ENCODE measurements around the gene MORC1.

MORC1 gene

GRCh38 chr3:109112946-109113760 lies 4.8 kb downstream of the MORC1 start:
- Histone ChIP-seq H3K27me3 (ENCODE audit: low read depth, low read length) (no peaks in the 10 kb centered on the region), H3K4me2 (ENCODE audit: low read length) (no peak overlapping the region), H3K36me3 (replicated peaks; ENCODE audit: low read depth, low read length) (no peaks in the 10 kb centered on the region), H3K9ac (ENCODE audit: low read length) (no peak overlapping the region), H3K79me2 (ENCODE audit: low read length) (no peaks in the 10 kb centered on the region), H3K4me3 (ENCODE audit: low read length) (no peak overlapping the region), H3K9me3 (ENCODE audit: insufficient read depth, low read length) (no peaks in the 10 kb centered on the region), H3K27ac (ENCODE audit: low read length) (no peak overlapping the region), H2AFZ (ENCODE audit: low read depth, low read length) (no peak overlapping the region), H4K20me1 (ENCODE audit: insufficient read depth, low read length) (no peaks in the 10 kb centered on the region), H3K4me1 (ENCODE audit: low read length) (no peaks in the 10 kb centered on the region)
- TF ChIP-seq EZH2phosphoT487 (IDR thresholded peaks at IDR 0.05; ENCODE audit: low read depth) (no peak), CTCF (IDR thresholded peaks at IDR 0.05; ENCODE audit: low read depth, low read length) (no peak)

GRCh38 chr3:109109574-109109973 lies 8.4 kb downstream of the MORC1 start:
- Histone ChIP-seq H3K79me2 (ENCODE audit: low read length) (no peaks in the 10 kb centered on the region), H3K27ac (ENCODE audit: low read length) (no peak overlapping the region), H3K36me3 (replicated peaks; ENCODE audit: low read depth, low read length) (no peaks in the 10 kb centered on the region), H2AFZ (ENCODE audit: low read depth, low read length) (no peak overlapping the region), H3K27me3 (ENCODE audit: low read depth, low read length) (no peaks in the 10 kb centered on the region; the same call in 1 of the 2 replicates), H3K9ac (ENCODE audit: low read length) (no peak overlapping the region), H3K4me3 (ENCODE audit: low read length) (no peak overlapping the region), H4K20me1 (ENCODE audit: insufficient read depth, low read length) (no peaks in the 10 kb centered on the region), H3K9me3 (ENCODE audit: insufficient read depth, low read length) (no peaks in the 10 kb centered on the region), H3K4me2 (ENCODE audit: low read length) (no peak overlapping the region), H3K4me1 (ENCODE audit: low read length) (no peaks in the 10 kb centered on the region)
- TF ChIP-seq CTCF (IDR thresholded peaks at IDR 0.05; ENCODE audit: low read depth, low read length) = no peak
- TF ChIP-seq EZH2phosphoT487 (IDR thresholded peaks at IDR 0.05; ENCODE audit: low read depth) = no peak

- no peaks in the 10 kb centered on the region for H3K79me2 ChIP-seq (ENCODE audit: low read length)
- TF ChIP-seq EZH2phosphoT487 (IDR thresholded peaks at IDR 0.05; ENCODE audit: low read depth) = no peak
- peak; percentile 58 for TF ChIP-seq CTCF (IDR thresholded peaks at IDR 0.05; ENCODE audit: low read depth, low read length)
- H3K4me2 ChIP-seq (ENCODE audit: low read length) = 0 out of 2 replicates have a peak overlapping the region, but pooled peaks have one; percentile 5
- H3K9ac ChIP-seq (ENCODE audit: low read length) = no peak overlapping the region
- no peaks in the 10 kb centered on the region for H3K9me3 ChIP-seq (ENCODE audit: insufficient read depth, low read length)
- no peaks in the 10 kb centered on the region for H3K27me3 ChIP-seq (ENCODE audit: low read depth, low read length)
- H3K36me3 ChIP-seq (replicated peaks; ENCODE audit: low read depth, low read length) = no peaks in the 10 kb centered on the region
- peaks cover 6% of the 10 kb centered on the region; the same call in 1 of the 2 replicates for H3K4me1 ChIP-seq (ENCODE audit: low read length)
- H3K4me3 ChIP-seq (ENCODE audit: low read length) = no peak overlapping the region
- no peak overlapping the region for H3K27ac ChIP-seq (ENCODE audit: low read length)
- H2AFZ ChIP-seq (ENCODE audit: low read depth, low read length) = no peak overlapping the region
- H4K20me1 ChIP-seq (ENCODE audit: insufficient read depth, low read length) = no peaks in the 10 kb centered on the region
Observed at GRCh38 chr3:109098079-109098644, 19.8 kb downstream of the MORC1 start.

- Histone ChIP-seq H3K4me3 (ENCODE audit: low read length) (no peak overlapping the region), H2AFZ (ENCODE audit: low read depth, low read length) (no peak overlapping the region), H3K4me2 (ENCODE audit: low read length) (no peak overlapping the region), H3K36me3 (replicated peaks; ENCODE audit: low read depth, low read length) (no peaks in the 10 kb centered on the region), H3K79me2 (ENCODE audit: low read length) (no peaks in the 10 kb centered on the region), H3K9ac (ENCODE audit: low read length) (no peak overlapping the region), H4K20me1 (ENCODE audit: insufficient read depth, low read length) (no peaks in the 10 kb centered on the region), H3K27ac (ENCODE audit: low read length) (no peak overlapping the region), H3K4me1 (ENCODE audit: low read length) (peaks cover 6% of the 10 kb centered on the region; the same call in 1 of the 2 replicates), H3K9me3 (ENCODE audit: insufficient read depth, low read length) (no peaks in the 10 kb centered on the region), H3K27me3 (ENCODE audit: low read depth, low read length) (no peaks in the 10 kb centered on the region)
- TF ChIP-seq CTCF (IDR thresholded peaks at IDR 0.05; ENCODE audit: low read depth, low read length) (no peak), EZH2phosphoT487 (IDR thresholded peaks at IDR 0.05; ENCODE audit: low read depth) (no peak)
Observed at GRCh38 chr3:109095166-109095565, 22.8 kb downstream of the MORC1 start.

Data from OCI-LY3 (cell line).